Sigmoid colon (tissue), 7 donors: ENCODE results near the gene UBE4A. TPM values are rescaled to one million over a fixed set of nuclear protein-coding genes. Genes with fewer than 3 reads are reported as not detected.

ENCODE experiments used
- DNase-seq: peaks from one replicate; pipeline ENCODE4 v3.0.0-alpha.2; 2019
- H3K27ac ChIP-seq, 4 donors: fragments of 200-600 bp; sonication (generic); one replicate each; pipeline ENCODE4 v1.5.1; 2016 to 2019; ENCODE audit warnings: mild to moderate bottlenecking in 1 of 4
- H3K27me3 ChIP-seq, 3 donors: fragments of 200-600 bp; sonication (generic); one replicate each; pipeline ENCODE4 v1.5.1; 2019; ENCODE audit warnings: mild to moderate bottlenecking in 1 of 3
- H3K36me3 ChIP-seq, 4 donors: fragments of 200-600 bp; sonication (generic); one replicate each; pipeline ENCODE4 v1.5.1; 2016 to 2019
- H3K4me1 ChIP-seq, 4 donors: fragments of 200-600 bp; sonication (generic); one replicate each; pipeline ENCODE4 v1.5.1; 2017 to 2019
- H3K4me3 ChIP-seq, 4 donors: fragments of 200-600 bp; sonication (generic); one replicate each; pipeline ENCODE4 v1.5.1; 2017 to 2019; ENCODE audit warnings: mild to moderate bottlenecking in 2 of 4, moderate library complexity in 1 of 4
- H3K9me3 ChIP-seq, 4 donors: fragments of 200-600 bp in 3 of 4; sonication (generic) in 3 of 4; one replicate each; pipeline versions ENCODE4 v1.5.1 to v1.6.1; 2013 to 2019
- EP300 ChIP-seq, 4 donors: sonication (generic); formaldehyde crosslinking; IDR thresholded peaks; one replicate each; pipeline ENCODE4 v1.6.1; 2017; ENCODE audit warnings: antibody characterized with exemption in 4 of 4
- POLR2A ChIP-seq, 2 donors: fragments of 450-650 bp; IDR thresholded peaks; one replicate each; pipeline ENCODE4 v1.6.1; 2016; ENCODE audit warnings: antibody characterized with exemption in 2 of 2, mild to moderate bottlenecking in 2 of 2, moderate library complexity in 2 of 2
- POLR2AphosphoS5 ChIP-seq, 4 donors: sonication (generic); formaldehyde crosslinking; IDR thresholded peaks; one replicate each; pipeline ENCODE4 v1.6.1; 2017; ENCODE audit warnings: antibody characterized with exemption in 4 of 4
- WGBS, 2 donors: extraction: QIAGEN DNeasy Blood & Tissue Kit; methylation state at CpG; one replicate each; pipeline ENCODE4 v1.1.7; 2013; 5-methylcytosine and 5-hydroxymethylcytosine counted together
- intact Hi-C: fragments of 100-400 bp; cut with DNase I; formaldehyde crosslinking; loops from one replicate; pipeline ENCODE4 v1.15.1; 2023
- polyA plus RNA-seq, 3 donors: library from polyadenylated mRNA; stranded (reverse); fragments of 200-250 nt; gene quantifications; one replicate each; pipeline ENCODE4 v1.2.3, GENCODE V29; 2013
- total RNA-seq, 4 donors: library from RNA; depleted of rRNA; stranded (reverse); fragments of >200 nt; gene quantifications; one replicate each; pipeline ENCODE4 v1.1.0, GENCODE V29; 2016
- TF ChIP-seq, protein P1 (sequence below), 4 experiments: fragments of 450-650 bp in 3 of 4; fragments of 200-600 bp in 1 of 4; IDR thresholded peaks; one replicate each; pipeline ENCODE4 v1.5.1; 2016 to 2019; ENCODE audit warnings: antibody characterized with exemption in 4 of 4, mild to moderate bottlenecking in 3 of 4, moderate library complexity in 2 of 4
- donor health status: healthy with polysubstance abuse.
- donor health status: Bipolar disorder and iron deficiency.
- donor health status: healthy.

The UBE4A gene
- total and polyA plus RNA-seq, 7 donors = 2.1 to 37.4 (median 33.8) TPM

DNA sequence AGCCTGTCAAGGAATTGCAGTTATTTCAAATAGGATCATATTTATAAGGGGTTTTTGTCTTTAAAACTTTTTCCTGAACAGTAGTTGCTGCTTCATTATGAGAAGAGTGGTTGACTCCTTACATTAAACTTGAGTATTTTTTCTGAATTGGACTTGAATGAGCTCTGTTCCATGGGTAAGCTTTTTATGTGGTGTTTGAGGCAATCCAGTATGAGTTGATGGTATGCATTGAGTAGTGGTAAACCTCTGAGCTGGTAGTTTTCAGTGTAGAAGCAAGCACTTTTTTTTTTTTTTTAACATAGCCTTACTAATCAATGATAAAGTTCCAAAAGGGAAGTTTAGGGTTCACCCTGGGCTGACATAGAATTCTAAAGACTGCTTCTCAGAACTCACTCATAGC is 80.2 kb downstream of the UBE4A start:
- intact Hi-C loops = loop anchor here (5.0 kb wide), 1 partner anchor 48 kb away; no protein-coding TSS in a partner anchor
- TF ChIP-seq, protein P1, sequence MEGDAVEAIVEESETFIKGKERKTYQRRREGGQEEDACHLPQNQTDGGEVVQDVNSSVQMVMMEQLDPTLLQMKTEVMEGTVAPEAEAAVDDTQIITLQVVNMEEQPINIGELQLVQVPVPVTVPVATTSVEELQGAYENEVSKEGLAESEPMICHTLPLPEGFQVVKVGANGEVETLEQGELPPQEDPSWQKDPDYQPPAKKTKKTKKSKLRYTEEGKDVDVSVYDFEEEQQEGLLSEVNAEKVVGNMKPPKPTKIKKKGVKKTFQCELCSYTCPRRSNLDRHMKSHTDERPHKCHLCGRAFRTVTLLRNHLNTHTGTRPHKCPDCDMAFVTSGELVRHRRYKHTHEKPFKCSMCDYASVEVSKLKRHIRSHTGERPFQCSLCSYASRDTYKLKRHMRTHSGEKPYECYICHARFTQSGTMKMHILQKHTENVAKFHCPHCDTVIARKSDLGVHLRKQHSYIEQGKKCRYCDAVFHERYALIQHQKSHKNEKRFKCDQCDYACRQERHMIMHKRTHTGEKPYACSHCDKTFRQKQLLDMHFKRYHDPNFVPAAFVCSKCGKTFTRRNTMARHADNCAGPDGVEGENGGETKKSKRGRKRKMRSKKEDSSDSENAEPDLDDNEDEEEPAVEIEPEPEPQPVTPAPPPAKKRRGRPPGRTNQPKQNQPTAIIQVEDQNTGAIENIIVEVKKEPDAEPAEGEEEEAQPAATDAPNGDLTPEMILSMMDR (IDR thresholded peaks at IDR 0.05) = no peak
- no peak for TF ChIP-seq POLR2A (IDR thresholded peaks at IDR 0.05)
- TF ChIP-seq EP300 (IDR thresholded peaks at IDR 0.05) = no peak
- peaks cover 3 to 69% (median 58%) of the 10 kb centered on the region in 4 donors for H3K4me1 ChIP-seq

DNA sequence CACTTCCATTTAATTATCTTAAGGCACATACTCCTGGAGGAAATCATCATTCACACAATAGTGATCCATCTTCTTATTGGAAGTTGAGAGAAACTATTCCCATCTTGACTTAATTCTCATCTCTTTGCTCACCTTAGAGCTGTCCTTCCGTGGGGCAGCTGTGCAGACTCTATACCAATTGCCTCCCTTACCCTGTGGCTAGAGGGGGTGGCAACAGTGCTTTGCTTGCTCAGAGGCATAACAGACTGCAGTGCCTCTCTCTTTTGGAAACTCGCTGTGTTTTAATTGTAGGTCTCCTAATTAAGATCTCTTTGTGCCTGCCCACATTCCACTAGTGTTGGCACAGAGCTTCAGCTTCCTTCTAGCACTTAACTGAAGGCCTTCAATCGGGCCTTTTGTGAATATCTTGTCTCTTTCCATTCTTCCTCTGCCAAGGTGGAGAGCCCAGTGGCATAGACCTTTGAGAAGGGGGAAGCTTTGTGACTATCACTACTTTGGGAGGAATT is 82.4 kb downstream of the UBE4A start:
- Histone ChIP-seq H3K27me3 (no peaks in the 10 kb centered on the region), H3K27ac (no peak overlapping the region), H3K4me1 (peaks cover 0 to 77% (median 55%) of the 10 kb centered on the region in 4 donors), H3K36me3 (no peaks in the 10 kb centered on the region), H3K9me3 (no peaks in the 10 kb centered on the region), H3K4me3 (no peak overlapping the region)
- TF ChIP-seq, protein P1 (IDR thresholded peaks at IDR 0.05) = no peak
- no peak for TF ChIP-seq POLR2AphosphoS5 (IDR thresholded peaks at IDR 0.05)
- no peak for TF ChIP-seq POLR2A (IDR thresholded peaks at IDR 0.05)
- no peak for TF ChIP-seq EP300 (IDR thresholded peaks at IDR 0.05)
- 46 to 52% methylated on average over 3 of the region's 3 CpGs for WGBS, 2 donors
- DNase-seq = no peak
- intact Hi-C loops = no loop called here

More for the DNA sequence above, 80.2 kb downstream of the UBE4A start:
- DNase-seq = no peak
- Histone ChIP-seq H3K27ac (no peak overlapping the region), H3K27me3 (no peaks in the 10 kb centered on the region), H3K9me3 (no peaks in the 10 kb centered on the region), H3K36me3 (no peaks in the 10 kb centered on the region), H3K4me3 (no peak overlapping the region)

DNA sequence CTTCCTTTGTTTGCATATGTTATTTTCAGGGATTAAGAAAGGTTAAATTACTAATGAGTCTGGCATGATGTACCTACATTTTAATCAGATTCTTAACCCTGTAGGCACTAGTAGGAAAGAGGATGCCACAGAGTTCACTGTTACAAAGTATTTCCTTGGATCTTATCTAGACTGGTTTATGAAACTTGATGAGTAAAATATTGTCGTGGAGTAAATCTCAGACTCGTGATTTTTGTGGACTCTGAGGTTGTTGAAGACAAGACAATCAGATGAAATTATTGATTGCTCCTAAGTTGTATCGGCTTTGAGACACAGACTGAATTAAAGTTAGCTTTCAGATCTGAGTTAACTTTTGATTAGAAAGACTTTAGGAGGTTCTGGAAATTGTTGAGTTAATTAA is 82.9 kb downstream of the UBE4A start:
- Histone ChIP-seq H3K4me3 (no peak overlapping the region), H3K27ac (no peak overlapping the region), H3K4me1 (peaks cover 0 to 77% (median 53%) of the 10 kb centered on the region in 4 donors), H3K9me3 (no peaks in the 10 kb centered on the region), H3K27me3 (no peaks in the 10 kb centered on the region), H3K36me3 (no peaks in the 10 kb centered on the region)
- 38 to 65% methylated on average over 3 of the region's 3 CpGs for WGBS, 2 donors
- TF ChIP-seq, protein P1 (IDR thresholded peaks at IDR 0.05) = no peak
- TF ChIP-seq POLR2AphosphoS5 (IDR thresholded peaks at IDR 0.05) (no peak), EP300 (IDR thresholded peaks at IDR 0.05) (no peak), POLR2A (IDR thresholded peaks at IDR 0.05) (no peak)
- DNase-seq = no peak
- intact Hi-C loops = no loop called here

DNA sequence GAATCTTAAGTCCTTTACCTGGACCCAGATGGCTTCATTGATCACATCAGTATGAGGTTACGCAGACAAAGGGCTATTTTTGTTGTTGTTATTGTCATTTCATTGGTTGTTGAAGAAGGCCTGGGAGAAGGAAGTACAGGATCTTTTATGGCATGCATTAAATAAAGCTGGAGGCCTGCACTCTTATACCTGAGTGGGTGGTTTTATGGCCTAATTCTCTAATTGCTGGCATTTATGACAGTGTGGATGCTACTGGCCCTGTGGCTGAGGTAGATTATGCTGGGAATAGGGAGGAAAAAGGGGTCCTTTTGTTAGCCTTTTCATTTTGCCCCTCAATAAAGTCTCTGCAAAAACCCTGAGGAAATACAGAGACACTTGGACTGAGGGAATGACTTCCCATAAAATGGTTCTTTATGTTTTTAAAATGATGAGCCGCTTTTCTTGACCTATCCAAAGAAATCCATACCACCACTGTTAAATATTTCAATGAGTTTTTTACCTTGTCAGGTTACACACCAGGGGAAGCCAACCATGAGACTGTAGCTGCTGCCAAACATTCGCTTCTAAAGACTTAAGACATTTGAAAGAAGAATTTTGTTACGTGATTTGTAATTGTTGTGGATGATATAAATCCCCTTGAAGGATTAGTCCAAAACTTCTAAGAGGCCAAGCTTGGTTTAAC is 83.6 kb downstream of the UBE4A start:
- H3K27me3 ChIP-seq = no peaks in the 10 kb centered on the region
- TF ChIP-seq, protein P1 (IDR thresholded peaks at IDR 0.05) = no peak
- TF ChIP-seq EP300 (IDR thresholded peaks at IDR 0.05) = no peak
- no peak for TF ChIP-seq POLR2AphosphoS5 (IDR thresholded peaks at IDR 0.05)
- no peak for TF ChIP-seq POLR2A (IDR thresholded peaks at IDR 0.05)
- intact Hi-C loops = no loop called here
- no peaks in the 10 kb centered on the region for H3K9me3 ChIP-seq
- 52 to 71% methylated on average over 4 of the region's 4 CpGs for WGBS, 2 donors
- DNase-seq = no peak
- no peaks in the 10 kb centered on the region for H3K36me3 ChIP-seq
- peaks cover 0 to 69% (median 47%) of the 10 kb centered on the region in 4 donors for H3K4me1 ChIP-seq
- H3K4me3 ChIP-seq = no peak overlapping the region
- H3K27ac ChIP-seq = no peak overlapping the region
